Progenitor cell of endocrine pancreas (in vitro differentiated cells): ENCODE data around the gene TCERG1L. TPM values are rescaled to one million over a fixed set of nuclear protein-coding genes. Genes with fewer than 3 reads are reported as not detected.
"Not testable (repeated sequence)": the region's sequence is repeated elsewhere in the genome, so short reads cannot be mapped to it uniquely, and the experiment has no call there.

Experiments
- DNase-seq: peaks from one replicate; pipeline ENCODE4 v3.0.0; 2021; ENCODE audit warnings: low spot score; ENCODE audit not compliant: unreplicated experiment
- H3K27ac Mint-ChIP-seq: 2 replicates; pipeline ENCODE4 v1.8.0; 2021; ENCODE audit warnings: mild to moderate bottlenecking, moderate library complexity, mixed read lengths
- H3K27me3 Mint-ChIP-seq: 2 replicates; pipeline ENCODE4 v1.8.0; 2021; ENCODE audit warnings: mixed read lengths
- H3K36me3 Mint-ChIP-seq: 2 replicates; pipeline ENCODE4 v1.8.0; 2022; ENCODE audit warnings: mixed read lengths; ENCODE audit not compliant: insufficient read depth
- H3K4me1 Mint-ChIP-seq: 2 replicates; pipeline ENCODE4 v1.8.0; 2021; ENCODE audit warnings: low read depth, mixed read lengths
- H3K4me3 Mint-ChIP-seq: 2 replicates; pipeline ENCODE4 v1.8.0; 2021; ENCODE audit warnings: low read depth, mild to moderate bottlenecking, moderate library complexity, mixed read lengths
- H3K9me3 Mint-ChIP-seq: 2 replicates; pipeline ENCODE4 v1.8.0; 2021; ENCODE audit warnings: low read depth, mixed read lengths
- CTCF ChIP-seq: fragments of 200-600 bp; sonication (generic); IDR thresholded peaks from one replicate; pipeline ENCODE4 v1.5.0; 2021; ENCODE audit warnings: antibody characterized with exemption, mild to moderate bottlenecking; ENCODE audit not compliant: unreplicated experiment
- total RNA-seq: library from RNA; stranded (reverse); gene quantifications from 2 replicates; pipeline ENCODE4 v1.2.1, GENCODE V29; 2021

Gene TCERG1L
- total RNA-seq, 1 donor from 2014 or later = 0.53 TPM

DNA sequence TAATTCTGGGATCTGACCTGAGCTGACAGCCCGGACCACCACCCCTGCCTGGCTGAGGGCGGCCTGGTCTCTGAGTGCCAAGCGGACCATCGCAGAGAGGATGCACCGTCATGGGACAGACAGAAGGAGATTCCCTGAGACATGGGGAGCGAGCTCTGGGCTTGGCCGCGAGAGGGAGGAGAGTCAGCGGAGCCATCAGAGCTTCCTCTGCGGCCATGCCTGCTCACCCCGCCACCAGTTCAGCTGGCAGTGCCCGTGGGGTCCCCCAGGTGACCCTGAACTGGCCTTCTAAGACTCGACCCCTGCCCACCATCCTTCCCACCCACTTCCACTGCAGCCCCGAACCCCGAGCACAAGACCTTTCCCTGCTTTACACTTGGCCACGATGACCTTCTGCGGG, 152.8 kb downstream of the TCERG1L start:
- no peaks in the 10 kb centered on the region for H3K4me1 Mint-ChIP-seq
- no peak for DNase-seq
- H3K36me3 Mint-ChIP-seq = no peaks in the 10 kb centered on the region
- no peak overlapping the region for H3K27ac Mint-ChIP-seq
- TF ChIP-seq CTCF = no peak
- peaks cover 39% of the 10 kb centered on the region for H3K27me3 Mint-ChIP-seq
- no peak overlapping the region for H3K4me3 Mint-ChIP-seq
- H3K9me3 Mint-ChIP-seq = no peaks in the 10 kb centered on the region

GRCh38 chr10:131157899-131158298, 153.6 kb downstream of the TCERG1L start:
- TF ChIP-seq CTCF = no peak
- no peak overlapping the region for H3K27ac Mint-ChIP-seq
- H3K4me1 Mint-ChIP-seq = no peaks in the 10 kb centered on the region
- peaks cover 38% of the 10 kb centered on the region for H3K27me3 Mint-ChIP-seq
- no peaks in the 10 kb centered on the region for H3K36me3 Mint-ChIP-seq
- peaks cover under 1% of the 10 kb centered on the region for H3K9me3 Mint-ChIP-seq
- H3K4me3 Mint-ChIP-seq = no peak overlapping the region
- DNase-seq = no peak

GRCh38 chr10:131155876-131156230, 155.7 kb downstream of the TCERG1L start:
- Mint-ChIP-seq H3K9me3 (peaks cover 13% of the 10 kb centered on the region), H3K27me3 (peaks cover 38% of the 10 kb centered on the region), H3K4me3 (no peak overlapping the region), H3K4me1 (no peaks in the 10 kb centered on the region), H3K36me3 (peaks cover 3% of the 10 kb centered on the region), H3K27ac (no peak overlapping the region)
- DNase-seq = no peak
- no peak for TF ChIP-seq CTCF

DNA sequence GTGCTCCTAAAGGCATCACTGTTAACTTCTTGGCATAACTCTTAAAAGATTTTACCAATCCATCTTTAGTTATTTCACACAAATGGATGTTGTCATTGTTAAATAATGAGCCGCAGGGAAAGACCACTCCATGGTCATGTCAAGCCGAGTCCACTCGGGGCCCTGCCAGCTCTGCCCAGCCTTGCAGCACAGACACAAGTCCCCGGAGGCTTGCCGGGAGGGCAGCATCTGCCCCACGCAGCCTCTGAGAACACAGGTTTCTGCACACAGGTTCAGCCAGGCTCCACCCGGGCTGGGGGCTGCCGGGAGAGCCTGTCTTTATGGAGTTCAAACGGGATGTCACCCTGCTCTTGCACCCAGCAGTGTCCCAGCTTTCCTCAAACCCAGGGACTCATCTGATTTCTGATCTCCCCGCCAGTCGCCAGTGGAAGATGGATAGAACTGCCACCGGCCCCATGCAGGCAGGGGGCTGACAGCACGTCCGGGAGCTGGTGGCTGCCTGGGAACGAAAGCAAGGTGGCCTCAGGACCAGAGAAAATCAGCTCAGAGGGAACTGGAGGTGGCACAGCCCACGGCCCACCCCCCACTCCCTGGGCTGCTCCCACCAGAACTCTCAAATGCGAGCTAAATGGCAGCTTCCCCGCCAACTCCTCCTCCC, 156.2 kb downstream of the TCERG1L start:
- Mint-ChIP-seq H3K36me3 (peaks cover 3% of the 10 kb centered on the region), H3K27ac (no peak overlapping the region), H3K27me3 (peaks cover 37% of the 10 kb centered on the region), H3K9me3 (peaks cover 13% of the 10 kb centered on the region), H3K4me3 (no peak overlapping the region), H3K4me1 (no peaks in the 10 kb centered on the region)
- no peak for DNase-seq
- no peak for TF ChIP-seq CTCF

DNA sequence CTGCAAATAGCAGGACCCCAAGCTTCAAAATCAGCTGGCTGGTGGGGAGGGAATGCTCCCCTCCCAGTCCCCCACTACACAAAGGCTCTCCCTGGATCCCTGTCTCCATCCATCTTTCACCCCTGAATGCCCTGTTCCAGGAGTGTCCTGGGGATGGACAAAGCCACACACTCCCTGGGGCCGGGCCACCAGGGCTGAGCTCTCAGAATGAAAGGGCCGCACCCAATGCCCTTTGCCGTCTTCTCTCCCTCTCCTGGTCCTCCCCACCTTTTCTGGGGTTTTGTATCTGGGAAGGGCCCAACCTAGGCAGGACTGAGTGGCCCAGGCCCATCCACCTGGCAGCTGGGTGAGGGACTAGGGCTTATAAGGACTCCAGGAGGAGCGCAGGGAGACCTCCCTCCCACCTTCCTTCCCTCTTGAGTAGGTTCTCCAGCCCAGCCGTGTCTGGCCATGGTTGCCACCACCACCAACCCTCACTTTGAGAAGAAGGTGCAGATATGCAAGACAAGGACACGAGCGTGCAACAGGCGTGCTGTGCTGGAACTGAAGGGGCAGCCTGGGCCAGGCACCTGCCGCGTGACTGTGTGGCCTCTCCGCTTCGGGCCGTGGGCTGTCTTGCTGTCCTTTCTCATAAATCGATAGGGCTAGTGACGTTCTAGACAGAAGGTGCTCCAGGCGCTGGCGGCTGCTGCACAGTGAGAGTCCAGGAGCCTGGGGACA, 157.1 kb downstream of the TCERG1L start:
- Mint-ChIP-seq H3K27ac (no peak overlapping the region), H3K27me3 (peaks cover 36% of the 10 kb centered on the region), H3K9me3 (peaks cover 13% of the 10 kb centered on the region), H3K4me3 (no peak overlapping the region), H3K4me1 (no peaks in the 10 kb centered on the region), H3K36me3 (peaks cover 3% of the 10 kb centered on the region)
- DNase-seq = no peak
- TF ChIP-seq CTCF = no peak

DNA sequence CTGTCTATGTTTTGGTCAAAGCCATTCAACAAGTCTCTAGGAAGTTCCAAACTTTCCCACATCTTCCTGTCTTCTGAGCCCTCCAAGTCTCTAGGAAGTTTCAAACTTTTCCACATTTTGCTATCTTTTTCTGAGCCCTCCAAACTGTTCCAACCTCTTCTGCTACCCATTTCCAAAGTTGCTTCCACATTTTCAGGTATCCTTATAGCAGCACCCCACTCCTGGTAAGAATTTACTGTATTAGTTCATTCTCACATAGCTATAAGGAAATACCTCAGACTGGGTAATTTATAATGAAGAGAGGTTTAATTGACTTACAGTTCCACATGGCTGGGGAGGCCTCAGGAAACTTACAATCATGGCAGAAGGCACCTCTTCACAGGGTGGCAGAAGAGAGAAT, 159.1 kb downstream of the TCERG1L start:
- not testable (repeated sequence) for H3K27ac Mint-ChIP-seq, H3K36me3 Mint-ChIP-seq, H3K4me1 Mint-ChIP-seq, H3K4me3 Mint-ChIP-seq, DNase-seq
- Mint-ChIP-seq H3K27me3 (peaks cover 29% of the 10 kb centered on the region), H3K9me3 (peaks cover 13% of the 10 kb centered on the region)
